Rectal smooth muscle tissue (tissue), 1 donor: ENCODE results near the gene SIM2.

Experiments used
- H3K27ac ChIP-seq: one replicate; pipeline ENCODE4 v1.7.0; 2013; ENCODE audit warnings: low read depth, low read length, inconsistent platforms
- H3K27me3 ChIP-seq: one replicate; pipeline ENCODE4 v1.7.0; 2013; ENCODE audit warnings: low read length; ENCODE audit not compliant: control insufficient read depth, insufficient read depth
- H3K36me3 ChIP-seq: one replicate; pipeline ENCODE4 v1.7.0; 2013; ENCODE audit warnings: low read length; ENCODE audit not compliant: control insufficient read depth, insufficient read depth
- H3K4me1 ChIP-seq: one replicate; pipeline ENCODE4 v1.7.0; 2013; ENCODE audit warnings: low read length; ENCODE audit not compliant: control insufficient read depth, insufficient read depth
- H3K4me3 ChIP-seq: one replicate; pipeline ENCODE4 v1.7.0; 2013; ENCODE audit warnings: low read length
- H3K9ac ChIP-seq: one replicate; pipeline ENCODE4 v1.7.0; 2013; ENCODE audit warnings: low read length

SIM2 gene

GRCh38 chr21:36717976-36718375, 19.1 kb downstream of the SIM2 start:
- H3K27ac ChIP-seq: no peak overlapping the region
- H3K9ac ChIP-seq: no peak overlapping the region
- no peaks in the 10 kb centered on the region for H3K27me3 ChIP-seq
- no peaks in the 10 kb centered on the region for H3K36me3 ChIP-seq
- no peaks in the 10 kb centered on the region for H3K4me1 ChIP-seq
- no peak overlapping the region for H3K4me3 ChIP-seq

GRCh38 chr21:36718951-36719501, 20.1 kb downstream of the SIM2 start:
- H3K9ac ChIP-seq: no peak overlapping the region
- no peak overlapping the region for H3K27ac ChIP-seq
- no peaks in the 10 kb centered on the region for H3K27me3 ChIP-seq
- no peak overlapping the region for H3K4me3 ChIP-seq
- no peaks in the 10 kb centered on the region for H3K4me1 ChIP-seq
- no peaks in the 10 kb centered on the region for H3K36me3 ChIP-seq

- no peak overlapping the region for H3K4me3 ChIP-seq
- H3K9ac ChIP-seq: no peak overlapping the region
- H3K27ac ChIP-seq: no peak overlapping the region
- no peaks in the 10 kb centered on the region for H3K4me1 ChIP-seq
- H3K36me3 ChIP-seq: no peaks in the 10 kb centered on the region
- no peaks in the 10 kb centered on the region for H3K27me3 ChIP-seq
These were observed 20.7 kb downstream of the SIM2 start for GRCh38 chr21:36719614-36720013.

DNA sequence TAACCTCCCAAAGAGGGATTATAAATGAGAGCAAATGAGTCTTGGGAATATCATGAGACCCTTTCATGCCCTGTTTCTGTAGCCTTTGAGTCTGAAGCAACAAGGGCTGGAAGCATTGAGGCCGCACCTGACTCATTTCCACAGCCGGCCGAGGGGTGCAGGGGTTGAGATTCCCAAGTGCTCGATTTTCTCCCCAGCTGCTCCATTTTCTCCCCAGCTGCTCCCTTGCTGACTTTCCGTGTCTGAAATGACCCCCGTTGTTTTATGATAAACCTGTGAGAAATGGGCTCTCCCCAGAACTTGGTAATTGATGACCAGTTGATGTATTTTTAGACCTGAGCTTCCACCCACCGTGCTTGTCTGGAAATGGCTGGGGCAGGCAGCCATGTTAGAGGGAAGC, 22.9 kb downstream of the SIM2 start:
- no peak overlapping the region for H3K27ac ChIP-seq
- H3K27me3 ChIP-seq: no peaks in the 10 kb centered on the region
- H3K36me3 ChIP-seq: no peaks in the 10 kb centered on the region
- no peak overlapping the region for H3K9ac ChIP-seq
- H3K4me3 ChIP-seq: no peak overlapping the region
- H3K4me1 ChIP-seq: no peaks in the 10 kb centered on the region

GRCh38 chr21:36722370-36723368, 23.8 kb downstream of the SIM2 start:
- no peak overlapping the region for H3K4me3 ChIP-seq
- H3K4me1 ChIP-seq: no peaks in the 10 kb centered on the region
- H3K27me3 ChIP-seq: no peaks in the 10 kb centered on the region
- no peak overlapping the region for H3K9ac ChIP-seq
- no peak overlapping the region for H3K27ac ChIP-seq
- no peaks in the 10 kb centered on the region for H3K36me3 ChIP-seq

GRCh38 chr21:36723371-36723881, 24.5 kb downstream of the SIM2 start:
- no peak overlapping the region for H3K9ac ChIP-seq
- H3K27me3 ChIP-seq: no peaks in the 10 kb centered on the region
- H3K27ac ChIP-seq: no peak overlapping the region
- no peaks in the 10 kb centered on the region for H3K4me1 ChIP-seq
- H3K4me3 ChIP-seq: no peak overlapping the region
- H3K36me3 ChIP-seq: no peaks in the 10 kb centered on the region

DNA sequence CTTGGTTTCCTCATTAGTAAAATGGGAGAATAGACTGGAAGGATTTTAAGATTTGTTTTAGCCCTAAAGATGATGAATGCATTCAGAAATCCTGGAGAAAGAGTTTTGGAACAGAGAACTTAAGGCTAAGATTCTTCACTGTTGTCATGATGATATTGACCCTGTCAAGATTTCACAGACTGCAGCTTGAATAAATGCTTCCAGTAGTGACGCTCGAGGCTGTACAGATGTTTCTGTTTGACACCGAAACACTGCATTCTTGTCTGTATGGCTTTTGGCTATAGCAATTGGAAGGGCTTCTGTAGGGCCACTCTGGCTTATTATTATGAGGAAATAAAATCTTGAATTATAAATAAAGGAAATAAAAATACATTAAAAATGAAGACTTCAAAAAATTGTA, 25.7 kb downstream of the SIM2 start:
- Histone ChIP-seq H3K4me1 (no peaks in the 10 kb centered on the region), H3K27me3 (no peaks in the 10 kb centered on the region), H3K4me3 (no peak overlapping the region), H3K9ac (no peak overlapping the region), H3K27ac (no peak overlapping the region), H3K36me3 (no peaks in the 10 kb centered on the region)

DNA sequence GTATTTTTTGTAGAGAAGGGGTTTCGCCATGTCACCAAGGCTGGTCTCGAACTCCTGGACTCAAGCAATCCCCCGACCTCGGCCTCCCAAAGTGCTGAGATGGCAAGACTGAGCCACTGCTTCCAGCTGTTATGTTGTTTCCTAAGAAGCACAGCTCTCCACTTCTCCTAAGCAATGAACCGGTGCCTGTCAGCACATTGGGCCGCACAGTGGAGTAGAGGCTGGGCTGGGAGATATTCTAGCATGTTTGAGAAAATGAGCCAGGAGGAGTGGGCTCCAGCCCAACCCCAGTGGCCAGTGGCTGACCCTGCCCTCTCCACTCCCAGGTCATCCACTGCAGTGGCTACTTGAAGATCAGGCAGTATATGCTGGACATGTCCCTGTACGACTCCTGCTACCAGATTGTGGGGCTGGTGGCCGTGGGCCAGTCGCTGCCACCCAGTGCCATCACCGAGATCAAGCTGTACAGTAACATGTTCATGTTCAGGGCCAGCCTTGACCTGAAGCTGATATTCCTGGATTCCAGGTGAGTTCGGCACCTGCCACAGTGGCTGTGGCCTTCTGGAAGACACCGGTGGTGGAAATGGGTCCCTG, 27.0 kb downstream of the SIM2 start:
- Histone ChIP-seq H3K36me3 (no peaks in the 10 kb centered on the region), H3K9ac (no peak overlapping the region), H3K4me3 (no peak overlapping the region), H3K27me3 (no peaks in the 10 kb centered on the region), H3K27ac (no peak overlapping the region), H3K4me1 (no peaks in the 10 kb centered on the region)

DNA sequence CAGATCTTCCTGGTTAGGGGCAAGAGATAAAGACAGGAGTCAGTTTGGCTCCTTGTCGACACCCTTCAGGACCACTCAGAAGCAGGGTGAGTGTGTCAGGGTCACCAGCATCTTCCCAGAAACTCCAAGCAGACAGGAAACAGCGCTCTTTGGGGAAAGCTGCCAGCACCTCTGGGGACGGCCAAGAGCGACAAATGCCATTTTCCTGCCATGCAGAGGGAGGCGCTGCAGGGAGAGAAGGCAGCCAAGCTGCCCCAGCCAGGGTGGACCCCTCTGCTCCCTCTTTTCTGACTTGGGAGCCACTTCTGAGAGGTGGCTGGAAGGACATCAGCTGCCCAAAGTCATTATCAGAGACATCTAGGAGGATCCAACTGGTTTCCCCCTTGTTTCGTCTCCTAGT, 29.0 kb downstream of the SIM2 start:
- Histone ChIP-seq H3K27me3 (no peaks in the 10 kb centered on the region), H3K27ac (no peak overlapping the region), H3K36me3 (no peaks in the 10 kb centered on the region), H3K9ac (no peak overlapping the region), H3K4me3 (no peak overlapping the region), H3K4me1 (no peaks in the 10 kb centered on the region)

DNA sequence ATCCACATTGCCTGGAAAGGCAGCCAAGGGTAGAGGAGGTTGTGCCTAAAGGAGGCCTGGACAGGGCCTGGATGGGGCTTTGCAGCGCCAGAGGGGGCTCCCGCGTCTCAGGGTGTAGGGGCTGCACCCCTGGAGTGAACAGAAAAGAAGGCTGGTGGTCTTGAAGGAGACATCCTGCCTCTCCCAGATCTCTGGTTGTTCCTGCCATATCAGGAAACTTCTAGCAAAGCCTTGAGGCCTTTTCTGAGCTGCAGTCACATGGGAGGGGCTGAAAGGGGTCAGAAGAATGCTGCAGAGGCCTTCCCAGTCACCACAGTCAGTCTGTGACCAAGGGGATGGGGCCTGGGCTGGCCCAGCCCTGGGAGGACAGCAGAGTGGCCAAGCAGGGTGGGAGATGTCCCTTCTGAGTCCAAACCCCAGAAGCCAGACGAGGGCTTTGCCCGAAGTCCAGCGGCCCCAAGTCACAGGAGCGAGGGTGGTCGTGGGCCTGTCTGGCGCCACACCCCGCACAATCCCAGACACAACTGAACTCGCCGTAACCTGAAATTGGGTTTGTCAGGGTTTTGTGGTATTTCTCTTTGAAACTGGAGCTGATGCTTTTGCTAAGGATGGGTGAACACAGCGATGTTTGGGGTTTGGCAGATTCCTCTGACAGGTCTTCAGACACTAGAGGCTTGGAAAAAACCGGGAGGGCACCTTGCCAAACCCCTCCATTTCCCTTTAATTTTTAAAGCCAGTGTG, 29.6 kb downstream of the SIM2 start:
- Histone ChIP-seq H3K27me3 (no peaks in the 10 kb centered on the region), H3K9ac (no peak overlapping the region), H3K4me1 (no peaks in the 10 kb centered on the region), H3K27ac (no peak overlapping the region), H3K36me3 (no peaks in the 10 kb centered on the region), H3K4me3 (no peak overlapping the region)

- no peaks in the 10 kb centered on the region for H3K4me1 ChIP-seq
- no peak overlapping the region for H3K9ac ChIP-seq
- no peak overlapping the region for H3K27ac ChIP-seq
- H3K27me3 ChIP-seq: no peaks in the 10 kb centered on the region
- H3K4me3 ChIP-seq: no peak overlapping the region
- H3K36me3 ChIP-seq: no peaks in the 10 kb centered on the region
These were observed 30.5 kb downstream of the SIM2 start for GRCh38 chr21:36729310-36729970.
